Measurements from ENCODE around the gene PTER. TPM values are rescaled to one million over a fixed set of nuclear protein-coding genes. Genes with fewer than 3 reads are reported as not detected.

PTER gene
- total RNA-seq, 1 experiment from 2014 or later, result 25.8 TPM

- Histone ChIP-seq H4K20me1 (ENCODE audit: insufficient read depth) (no peaks in the 10 kb centered on the region), H3K27me3 (ENCODE audit: insufficient read depth, low read length) (no peaks in the 10 kb centered on the region), H3K4me3 (replicated peaks in 1 of 2; ENCODE audit: low read depth in 1 of 2, low read length in 2 of 2) (no peak overlapping the region), H3K79me2 (ENCODE audit: insufficient read depth, low read length) (no peaks in the 10 kb centered on the region), H3K36me3 (ENCODE audit: control insufficient read depth in 1 of 2, insufficient read depth in 2 of 2, low read length in 2 of 2) (no peaks in the 10 kb centered on the region), H3K4me2 (ENCODE audit: low read length) (no peak overlapping the region), H2AFZ (ENCODE audit: low read depth, low read length, poor library complexity, severe bottlenecking) (no peak overlapping the region), H3K9me2 (ENCODE audit: insufficient read depth) (no peaks in the 10 kb centered on the region), H3K9me3 (ENCODE audit: control insufficient read depth in 1 of 2, insufficient read depth in 1 of 2, low read depth in 1 of 2, low read length in 2 of 2) (no peaks in the 10 kb centered on the region), H3K9ac (ENCODE audit: low read length) (no peak overlapping the region), H3K27ac (ENCODE audit: low read depth, low read length) (no peak overlapping the region), H3K4me1 (ENCODE audit: control insufficient read depth in 1 of 2, insufficient read depth in 2 of 2, low read length in 2 of 2) (no peaks in the 10 kb centered on the region)
- TF ChIP-seq EZH2 (IDR thresholded peaks at IDR 0.05) (no peak), EGR1 (IDR thresholded peaks at IDR 0.05; ENCODE audit: low read depth) (no peak), POLR2AphosphoS5 (IDR thresholded peaks at IDR 0.05; ENCODE audit: low read depth, low read length) (no peak), YY1 (IDR thresholded peaks at IDR 0.05; ENCODE audit: extremely low read depth, insufficient replicate concordance, low read depth, low read length) (no peak), CTCF (IDR thresholded peaks at IDR 0.05 in 2 of 3, conservative IDR thresholded peaks at IDR 0.05 in 1 of 3; ENCODE audit: borderline replicate concordance in 1 of 3, insufficient read depth in 1 of 3, low read depth in 2 of 3, low read length in 2 of 3) (no peak), TCF7L2 (IDR thresholded peaks at IDR 0.05; ENCODE audit: borderline replicate concordance, extremely low read depth, insufficient read depth, insufficient read length) (no peak), RAD21 (IDR thresholded peaks at IDR 0.05; ENCODE audit: low read depth) (no peak), ATF3 (IDR thresholded peaks at IDR 0.05) (no peak), SRF (IDR thresholded peaks at IDR 0.05; ENCODE audit: low read depth) (no peak), ZBTB33 (IDR thresholded peaks at IDR 0.05; ENCODE audit: extremely low read depth, insufficient replicate concordance, low read length) (no peak), JUND (IDR thresholded peaks at IDR 0.05) (no peak), FOSL1 (IDR thresholded peaks at IDR 0.05; ENCODE audit: low read depth) (no peak)
- intact Hi-C loops (cut with micrococcal nuclease), result loop anchor here (2.0 kb wide), 2 partner anchors 229 to 641 kb away; no protein-coding TSS in a partner anchor
- no peak for ATAC-seq
- ChIA-PET CTCF (interaction anchor here (0.5 to 1.1 kb wide), 2 partner anchors 167 to 495 kb away, joined by 3 read pairs; no protein-coding TSS in a partner anchor), POLR2A (no interaction called here), RAD21 (ENCODE audit: low non-redundant PET in 1 of 2, low total read pairs in 2 of 2, uncharacterized antibody in 2 of 2, unreplicated experiment in 2 of 2) (no interaction called here)
- no TSS peak for BruUV-seq (replicated peaks)
- DNase-seq (ENCODE audit: low read depth, low spot score), result no peak
These were observed 107.3 kb downstream of the PTER start for GRCh38 chr10:16544099-16544498.

Data from HCT116 (cell line).